ENCODE measurements around the gene EFCAB13.

GRCh38 chr17:47311420-47311819 lies 12.3 kb upstream of the EFCAB13 start:
- TF ChIP-seq, protein P1, sequence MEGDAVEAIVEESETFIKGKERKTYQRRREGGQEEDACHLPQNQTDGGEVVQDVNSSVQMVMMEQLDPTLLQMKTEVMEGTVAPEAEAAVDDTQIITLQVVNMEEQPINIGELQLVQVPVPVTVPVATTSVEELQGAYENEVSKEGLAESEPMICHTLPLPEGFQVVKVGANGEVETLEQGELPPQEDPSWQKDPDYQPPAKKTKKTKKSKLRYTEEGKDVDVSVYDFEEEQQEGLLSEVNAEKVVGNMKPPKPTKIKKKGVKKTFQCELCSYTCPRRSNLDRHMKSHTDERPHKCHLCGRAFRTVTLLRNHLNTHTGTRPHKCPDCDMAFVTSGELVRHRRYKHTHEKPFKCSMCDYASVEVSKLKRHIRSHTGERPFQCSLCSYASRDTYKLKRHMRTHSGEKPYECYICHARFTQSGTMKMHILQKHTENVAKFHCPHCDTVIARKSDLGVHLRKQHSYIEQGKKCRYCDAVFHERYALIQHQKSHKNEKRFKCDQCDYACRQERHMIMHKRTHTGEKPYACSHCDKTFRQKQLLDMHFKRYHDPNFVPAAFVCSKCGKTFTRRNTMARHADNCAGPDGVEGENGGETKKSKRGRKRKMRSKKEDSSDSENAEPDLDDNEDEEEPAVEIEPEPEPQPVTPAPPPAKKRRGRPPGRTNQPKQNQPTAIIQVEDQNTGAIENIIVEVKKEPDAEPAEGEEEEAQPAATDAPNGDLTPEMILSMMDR (conservative IDR thresholded peaks at IDR 0.05; ENCODE audit: low read depth, low read length): no peak
- TF ChIP-seq POLR2A (IDR thresholded peaks at IDR 0.05; ENCODE audit: low read depth, low read length) (no peak), ELK1 (IDR thresholded peaks at IDR 0.05; ENCODE audit: borderline replicate concordance, low read depth, low read length) (no peak), SMC3 (IDR thresholded peaks at IDR 0.05; ENCODE audit: low read depth, low read length) (no peak), BHLHE40 (IDR thresholded peaks at IDR 0.05; ENCODE audit: low read depth, low read length) (no peak), CEBPB (IDR thresholded peaks at IDR 0.05; ENCODE audit: low read depth, low read length) (no peak), RAD21 (IDR thresholded peaks at IDR 0.05; ENCODE audit: low read length) (no peak), MAZ (IDR thresholded peaks at IDR 0.05; ENCODE audit: borderline replicate concordance, low read depth, low read length) (no peak), RFX5 (IDR thresholded peaks at IDR 0.05; ENCODE audit: low read depth, low read length) (no peak), MAFK (IDR thresholded peaks at IDR 0.05; ENCODE audit: low read depth, low read length) (no peak), RCOR1 (IDR thresholded peaks at IDR 0.05; ENCODE audit: insufficient replicate concordance, low read length) (no peak), MXI1 (IDR thresholded peaks at IDR 0.05; ENCODE audit: borderline replicate concordance, low read depth, low read length) (no peak)
- TF ChIP-seq, protein P2, sequence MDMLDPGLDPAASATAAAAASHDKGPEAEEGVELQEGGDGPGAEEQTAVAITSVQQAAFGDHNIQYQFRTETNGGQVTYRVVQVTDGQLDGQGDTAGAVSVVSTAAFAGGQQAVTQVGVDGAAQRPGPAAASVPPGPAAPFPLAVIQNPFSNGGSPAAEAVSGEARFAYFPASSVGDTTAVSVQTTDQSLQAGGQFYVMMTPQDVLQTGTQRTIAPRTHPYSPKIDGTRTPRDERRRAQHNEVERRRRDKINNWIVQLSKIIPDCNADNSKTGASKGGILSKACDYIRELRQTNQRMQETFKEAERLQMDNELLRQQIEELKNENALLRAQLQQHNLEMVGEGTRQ (IDR thresholded peaks at IDR 0.05; ENCODE audit: low read depth, low read length): no peak

All from IMR-90 (cell line).